Right atrium auricular region (tissue), 2 donors: Measurements from ENCODE around the gene ARHGEF10L. TPM values are rescaled to one million over a fixed set of nuclear protein-coding genes. Genes with fewer than 3 reads are reported as not detected.
A peak's percentile ranks its signal among the peaks of the same experiment; 100 is the strongest.
"Not testable (repeated sequence)": the region's sequence is repeated elsewhere in the genome, so short reads cannot be mapped to it uniquely, and the experiment has no call there.

Source experiments
- DNase-seq: peaks from one replicate; pipeline ENCODE4 v3.0.0-alpha.2; 2019; ENCODE audit warnings: low spot score
- H3K27ac ChIP-seq, 2 donors: fragments of 200-600 bp; sonication (generic); 1 replicate in 1 of 2; 2 replicates in 1 of 2; pipeline ENCODE4 v1.5.1; 2016 to 2019
- H3K27me3 ChIP-seq, 2 donors: fragments of 200-600 bp; sonication (generic); one replicate each; pipeline versions ENCODE4 v1.5.1 to v1.6.0; 2017 to 2019
- H3K36me3 ChIP-seq: fragments of 200-600 bp; sonication (generic); one replicate; pipeline ENCODE4 v1.5.1; 2016
- H3K4me1 ChIP-seq, 2 donors: fragments of 200-600 bp; sonication (generic); one replicate each; pipeline versions ENCODE4 v1.5.1 to v1.6.0; 2017 to 2019
- H3K4me3 ChIP-seq, 2 donors: fragments of 200-600 bp; sonication (generic); 1 replicate in 1 of 2; 2 replicates in 1 of 2; pipeline ENCODE4 v1.5.1; 2017 to 2019; ENCODE audit warnings: mild to moderate bottlenecking in 1 of 2, moderate library complexity in 1 of 2
- H3K9me3 ChIP-seq, 2 donors: fragments of 200-600 bp; sonication (generic); one replicate each; pipeline ENCODE4 v1.5.1; 2019
- CTCF ChIP-seq, 2 donors: fragments of 200-600 bp; sonication (generic); IDR thresholded peaks; one replicate each; pipeline ENCODE4 v1.5.1; 2019; ENCODE audit warnings: antibody characterized with exemption in 2 of 2
- total RNA-seq, 2 donors: library from RNA; depleted of rRNA; stranded (reverse); fragments of >200 nt; gene quantifications; one replicate each; pipeline ENCODE4 v1.1.0, GENCODE V29; 2016

The ARHGEF10L gene
- total RNA-seq, 2 donors from 2014 or later, result 49.3 to 52.2 TPM

DNA sequence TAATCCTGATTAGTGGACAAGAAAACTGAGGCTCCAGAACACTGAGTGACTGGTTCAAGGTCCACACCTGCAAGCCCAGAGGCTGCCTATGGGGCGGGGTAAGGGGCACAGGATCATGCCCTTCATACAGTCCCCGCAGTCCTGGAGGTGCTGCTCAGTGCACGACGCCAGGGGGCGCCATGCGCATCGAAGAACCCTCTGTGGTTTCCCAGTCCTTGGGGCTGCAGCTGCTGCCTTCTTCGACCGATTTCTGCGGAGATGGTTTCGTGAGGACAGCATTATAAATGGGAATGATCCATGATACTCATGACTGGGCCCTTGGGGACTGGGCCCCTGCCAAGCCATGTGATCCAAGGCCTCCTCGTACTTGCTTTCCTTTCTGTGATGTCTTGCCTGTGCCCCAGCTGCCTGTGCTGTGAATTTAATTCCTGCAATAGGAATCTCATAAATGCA is 37.1 kb upstream of the ARHGEF10L start:
- Histone ChIP-seq H3K9me3 (no peaks in the 10 kb centered on the region), H3K27ac (no peak overlapping the region), H3K4me3 (no peak overlapping the region), H3K4me1 (peaks cover 0 to 9% of the 10 kb centered on the region in 2 donors), H3K27me3 (no peaks in the 10 kb centered on the region), H3K36me3 (no peaks in the 10 kb centered on the region)
- TF ChIP-seq CTCF (IDR thresholded peaks at IDR 0.05), result peak; percentile 86 to 93
- peak; percentile 88 for DNase-seq

GRCh38 chr1:17503146-17503545 is 36.4 kb upstream of the ARHGEF10L start:
- no peak for TF ChIP-seq CTCF (IDR thresholded peaks at IDR 0.05)
- Histone ChIP-seq H3K4me3 (no peak overlapping the region), H3K9me3 (no peaks in the 10 kb centered on the region), H3K36me3 (no peaks in the 10 kb centered on the region), H3K27me3 (no peaks in the 10 kb centered on the region), H3K27ac (no peak overlapping the region), H3K4me1 (peaks cover 0 to 9% of the 10 kb centered on the region in 2 donors)
- no peak for DNase-seq

DNA sequence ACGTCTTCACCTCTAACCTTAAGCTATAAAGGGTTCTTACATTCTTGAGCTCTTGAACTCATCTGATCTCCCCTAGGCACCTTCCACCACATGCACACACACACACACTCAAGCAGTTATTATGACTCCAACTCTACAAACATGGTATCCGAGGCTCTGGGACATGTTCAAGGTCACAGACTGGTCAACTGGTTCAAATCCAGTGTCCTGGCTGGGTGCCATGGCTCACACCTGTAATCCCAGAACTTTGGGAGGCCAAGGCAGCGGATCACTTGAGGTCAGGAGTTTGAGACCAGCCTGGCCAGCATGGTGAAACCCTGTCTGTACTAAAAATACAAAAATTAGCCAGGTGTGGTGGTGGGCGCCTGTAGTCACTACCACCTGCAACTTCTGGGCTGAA is 32.3 kb upstream of the ARHGEF10L start:
- DNase-seq, H3K27me3 ChIP-seq, H3K4me3 ChIP-seq, H3K36me3 ChIP-seq, H3K4me1 ChIP-seq, H3K9me3 ChIP-seq, H3K27ac ChIP-seq: not testable (repeated sequence)

DNA sequence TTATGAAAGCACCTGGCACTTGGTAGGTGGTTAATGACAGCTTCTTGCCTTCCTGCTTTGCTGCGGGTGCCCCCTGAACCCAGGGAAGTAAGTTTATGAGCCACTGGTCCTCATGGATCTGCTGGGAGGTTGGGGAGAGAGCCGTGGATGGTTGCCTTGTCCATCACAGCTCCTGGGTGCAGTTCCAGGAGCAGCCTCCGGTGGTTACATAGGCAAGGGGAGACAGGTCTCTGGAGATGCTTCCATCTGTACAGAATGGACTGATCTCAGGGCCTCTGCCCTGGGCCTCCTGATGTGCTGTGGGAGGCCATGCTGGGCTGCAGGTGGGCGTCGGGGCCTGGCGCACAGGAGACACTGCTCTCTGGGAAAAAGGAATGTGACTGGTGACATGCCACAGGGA is 31.6 kb upstream of the ARHGEF10L start:
- DNase-seq, result no peak
- no peak for TF ChIP-seq CTCF (IDR thresholded peaks at IDR 0.05)
- Histone ChIP-seq H3K27ac (no peak overlapping the region), H3K27me3 (no peaks in the 10 kb centered on the region), H3K4me1 (peaks cover 0 to 1% of the 10 kb centered on the region in 2 donors), H3K9me3 (no peaks in the 10 kb centered on the region), H3K4me3 (no peak overlapping the region), H3K36me3 (no peaks in the 10 kb centered on the region)

DNA sequence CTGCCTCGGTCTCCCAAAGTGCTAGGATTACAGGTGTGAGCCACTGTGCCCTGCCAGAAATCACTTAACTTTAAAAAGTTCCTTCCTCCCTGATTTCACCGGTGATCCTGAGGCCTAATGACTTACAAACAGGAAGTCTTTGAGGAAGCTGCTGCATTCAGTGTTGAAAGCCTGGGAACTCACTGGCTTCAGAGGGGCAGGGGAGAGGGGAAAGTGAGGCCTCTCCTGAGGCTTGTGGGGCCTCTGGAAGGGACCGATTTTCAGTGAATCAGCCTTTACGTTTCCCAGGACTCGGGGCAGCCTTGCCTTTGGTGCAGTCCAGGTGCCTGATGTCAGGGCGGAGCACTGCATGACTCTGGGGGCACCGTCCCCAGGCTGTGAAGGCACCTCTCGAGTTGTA is 30.1 kb upstream of the ARHGEF10L start:
- no peaks in the 10 kb centered on the region for H3K9me3 ChIP-seq
- DNase-seq, result no peak
- no peak for TF ChIP-seq CTCF (IDR thresholded peaks at IDR 0.05)

DNA sequence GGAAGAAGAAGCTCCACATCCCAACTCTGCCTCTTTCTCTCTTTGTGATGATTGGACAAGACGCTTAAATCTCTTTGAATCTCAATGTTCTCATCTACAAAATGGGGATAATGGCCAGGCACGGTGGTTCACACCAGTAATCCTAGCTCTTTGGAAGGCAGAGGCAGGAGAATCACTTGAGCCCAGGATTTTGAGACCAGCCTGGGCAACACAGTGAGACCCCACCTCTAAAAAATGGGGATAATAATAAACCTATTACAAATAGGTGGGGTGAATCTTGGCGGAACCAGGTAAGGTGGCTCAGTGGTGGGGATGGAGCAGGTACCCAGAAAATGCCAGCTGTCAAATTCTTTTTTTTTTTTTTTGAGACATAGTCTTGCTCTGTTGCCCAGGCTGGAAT is 29.4 kb upstream of the ARHGEF10L start:
- Histone ChIP-seq H3K4me1 (no peaks in the 10 kb centered on the region), H3K36me3 (no peaks in the 10 kb centered on the region), H3K27me3 (no peaks in the 10 kb centered on the region), H3K27ac (no peak overlapping the region), H3K4me3 (no peak overlapping the region), H3K9me3 (no peaks in the 10 kb centered on the region)
- DNase-seq, result no peak
- no peak for TF ChIP-seq CTCF (IDR thresholded peaks at IDR 0.05)

More for the DNA sequence above, 30.1 kb upstream of the ARHGEF10L start:
- Histone ChIP-seq H3K36me3 (no peaks in the 10 kb centered on the region), H3K27me3 (no peaks in the 10 kb centered on the region), H3K4me1 (no peaks in the 10 kb centered on the region), H3K4me3 (no peak overlapping the region), H3K27ac (no peak overlapping the region)
